ENCODE results near the gene SLC24A2.
"Not testable (repeated sequence)": the region's sequence is repeated elsewhere in the genome, so short reads cannot be mapped to it uniquely, and the experiment has no call there.

The SLC24A2 gene

GRCh38 chr9:19788614-19789271, at the start of gene SLC24A2:
SLC24A2 (minus strand) TSS chr9:19789037.
- Histone ChIP-seq H3K4me3 (ENCODE audit: low read depth in 1 of 5, low read length in 5 of 5) (peak within 1 kb of the TSS in 3 of 5 donors; percentile 4 to 17 (median 10)), H3K36me3 (ENCODE audit: control insufficient read depth in 5 of 5, insufficient read depth in 5 of 5, low read length in 5 of 5) (no peaks in the 10 kb centered on the region), H3K9ac (ENCODE audit: low read length in 5 of 5) (no peak within 1 kb of the TSS), H3K27me3 (ENCODE audit: control insufficient read depth in 5 of 5, insufficient read depth in 4 of 5, low read length in 5 of 5) (peaks cover 3 to 20% (median 13%) of the 10 kb centered on the region in 5 donors), H3K9me3 (ENCODE audit: control insufficient read depth in 5 of 5, low read length in 5 of 5) (peaks cover 0 to 5% (median 0%) of the 10 kb centered on the region in 5 donors), H3K27ac (ENCODE audit: low read depth, low read length) (no peak within 1 kb of the TSS), H3K4me1 (ENCODE audit: control insufficient read depth in 5 of 5, insufficient read depth in 5 of 5, low read length in 5 of 5) (peaks cover 0 to 13% (median 5%) of the 10 kb centered on the region in 5 donors)

DNA sequence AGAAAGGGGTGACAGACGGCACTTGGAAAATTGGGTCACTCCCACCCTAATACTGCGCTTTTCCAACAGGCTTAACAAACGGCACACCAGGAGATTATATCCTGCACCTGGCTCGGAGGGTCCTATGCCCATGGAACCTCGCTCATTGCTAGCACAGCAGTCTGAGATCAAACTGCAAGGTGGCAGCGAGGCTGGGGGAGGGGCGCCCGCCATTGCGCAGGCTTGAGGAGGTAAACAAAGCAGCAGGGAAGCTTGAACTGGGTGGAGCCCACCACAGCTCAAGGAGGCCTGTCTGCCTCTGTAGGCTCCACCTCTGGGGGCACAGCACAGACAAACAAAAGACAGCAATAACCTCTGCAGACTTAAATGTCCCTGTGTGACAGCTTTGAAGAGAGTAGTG, 44.5 kb upstream of the SLC24A2 start:
- H3K4me3 ChIP-seq (ENCODE audit: low read depth in 1 of 5, low read length in 5 of 5); H3K4me1 ChIP-seq (ENCODE audit: control insufficient read depth in 5 of 5, insufficient read depth in 5 of 5, low read length in 5 of 5); H3K9me3 ChIP-seq (ENCODE audit: control insufficient read depth in 5 of 5, low read length in 5 of 5); H3K9ac ChIP-seq (ENCODE audit: low read length in 5 of 5); H3K36me3 ChIP-seq (ENCODE audit: control insufficient read depth in 5 of 5, insufficient read depth in 5 of 5, low read length in 5 of 5); H3K27ac ChIP-seq (ENCODE audit: low read depth, low read length); H3K27me3 ChIP-seq (ENCODE audit: control insufficient read depth in 5 of 5, insufficient read depth in 4 of 5, low read length in 5 of 5): not testable (repeated sequence)

GRCh38 chr9:19830796-19831195, 42.0 kb upstream of the SLC24A2 start:
- H3K27ac ChIP-seq (ENCODE audit: low read depth, low read length) = no peak overlapping the region
- H3K9ac ChIP-seq (ENCODE audit: low read length in 5 of 5) = no peak overlapping the region
- H3K36me3 ChIP-seq (ENCODE audit: control insufficient read depth in 5 of 5, insufficient read depth in 5 of 5, low read length in 5 of 5) = no peaks in the 10 kb centered on the region
- H3K4me1 ChIP-seq (ENCODE audit: control insufficient read depth in 5 of 5, insufficient read depth in 5 of 5, low read length in 5 of 5) = no peaks in the 10 kb centered on the region
- H3K4me3 ChIP-seq (ENCODE audit: low read depth in 1 of 5, low read length in 5 of 5) = no peak overlapping the region
- no peaks in the 10 kb centered on the region for H3K27me3 ChIP-seq (ENCODE audit: control insufficient read depth in 5 of 5, insufficient read depth in 4 of 5, low read length in 5 of 5)
- peaks cover 0 to 5% (median 2%) of the 10 kb centered on the region in 5 donors for H3K9me3 ChIP-seq (ENCODE audit: control insufficient read depth in 5 of 5, low read length in 5 of 5)

- no peaks in the 10 kb centered on the region for H3K27me3 ChIP-seq (ENCODE audit: control insufficient read depth in 5 of 5, insufficient read depth in 4 of 5, low read length in 5 of 5)
- H3K36me3 ChIP-seq (ENCODE audit: control insufficient read depth in 5 of 5, insufficient read depth in 5 of 5, low read length in 5 of 5) = no peaks in the 10 kb centered on the region
- H3K4me1 ChIP-seq (ENCODE audit: control insufficient read depth in 5 of 5, insufficient read depth in 5 of 5, low read length in 5 of 5) = no peaks in the 10 kb centered on the region
- H3K4me3 ChIP-seq (ENCODE audit: low read depth in 1 of 5, low read length in 5 of 5) = no peak overlapping the region
- H3K27ac ChIP-seq (ENCODE audit: low read depth, low read length) = no peak overlapping the region
- H3K9me3 ChIP-seq (ENCODE audit: control insufficient read depth in 5 of 5, low read length in 5 of 5) = peaks cover 0 to 5% (median 2%) of the 10 kb centered on the region in 5 donors
- H3K9ac ChIP-seq (ENCODE audit: low read length in 5 of 5) = no peak overlapping the region
Measured at GRCh38 chr9:19828576-19829109, 39.8 kb upstream of the SLC24A2 start.

DNA sequence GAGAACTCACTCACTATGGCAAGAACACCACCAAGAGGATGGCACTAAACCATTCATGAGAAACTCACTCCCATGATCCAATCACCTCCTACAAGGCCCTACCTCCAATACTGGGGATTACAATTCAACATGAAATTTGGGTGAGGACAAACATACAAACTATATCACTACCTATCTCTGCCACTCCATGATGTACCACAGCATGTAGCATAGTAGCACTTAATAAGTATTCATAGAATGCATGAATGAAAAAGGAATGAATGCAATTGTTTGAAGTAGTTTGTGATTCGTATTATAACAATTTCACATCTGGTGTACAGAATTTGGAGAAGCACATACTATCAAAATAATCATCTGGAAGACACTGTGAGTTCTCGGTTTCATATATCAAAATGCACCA, 27.9 kb upstream of the SLC24A2 start:
- Histone ChIP-seq H3K9me3 (ENCODE audit: control insufficient read depth in 5 of 5, low read length in 5 of 5) (peaks cover 0 to 31% (median 10%) of the 10 kb centered on the region in 5 donors), H3K36me3 (ENCODE audit: control insufficient read depth in 5 of 5, insufficient read depth in 5 of 5, low read length in 5 of 5) (no peaks in the 10 kb centered on the region), H3K9ac (ENCODE audit: low read length in 5 of 5) (no peak overlapping the region), H3K27ac (ENCODE audit: low read depth, low read length) (no peak overlapping the region), H3K4me1 (ENCODE audit: control insufficient read depth in 5 of 5, insufficient read depth in 5 of 5, low read length in 5 of 5) (no peaks in the 10 kb centered on the region), H3K27me3 (ENCODE audit: control insufficient read depth in 5 of 5, insufficient read depth in 4 of 5, low read length in 5 of 5) (no peaks in the 10 kb centered on the region), H3K4me3 (ENCODE audit: low read depth in 1 of 5, low read length in 5 of 5) (no peak overlapping the region)

DNA sequence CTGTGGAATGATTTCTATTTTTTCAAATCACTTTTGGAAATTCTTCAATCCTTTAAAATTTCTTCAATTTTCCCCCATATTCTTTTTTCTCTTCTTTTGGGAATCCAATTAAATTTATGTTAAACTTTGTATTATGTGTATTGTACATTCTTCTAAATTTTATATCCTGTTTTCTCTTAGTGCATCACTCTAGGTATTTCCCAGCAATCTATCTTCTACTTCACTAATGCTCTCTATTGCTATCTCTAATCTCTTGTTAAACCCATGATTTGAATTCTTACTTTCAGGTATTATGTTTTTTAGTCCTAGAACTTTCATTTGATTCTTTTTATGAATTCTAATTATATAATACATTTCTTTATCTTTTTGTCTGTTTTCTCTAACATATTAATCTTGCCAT, 23.4 kb upstream of the SLC24A2 start:
- Histone ChIP-seq H3K27me3 (ENCODE audit: control insufficient read depth in 5 of 5, insufficient read depth in 4 of 5, low read length in 5 of 5) (no peaks in the 10 kb centered on the region), H3K36me3 (ENCODE audit: control insufficient read depth in 5 of 5, insufficient read depth in 5 of 5, low read length in 5 of 5) (no peaks in the 10 kb centered on the region), H3K4me1 (ENCODE audit: control insufficient read depth in 5 of 5, insufficient read depth in 5 of 5, low read length in 5 of 5) (no peaks in the 10 kb centered on the region), H3K4me3 (ENCODE audit: low read depth in 1 of 5, low read length in 5 of 5) (no peak overlapping the region), H3K9me3 (ENCODE audit: control insufficient read depth in 5 of 5, low read length in 5 of 5) (peaks cover 0 to 26% (median 7%) of the 10 kb centered on the region in 5 donors), H3K27ac (ENCODE audit: low read depth, low read length) (no peak overlapping the region), H3K9ac (ENCODE audit: low read length in 5 of 5) (no peak overlapping the region)

DNA sequence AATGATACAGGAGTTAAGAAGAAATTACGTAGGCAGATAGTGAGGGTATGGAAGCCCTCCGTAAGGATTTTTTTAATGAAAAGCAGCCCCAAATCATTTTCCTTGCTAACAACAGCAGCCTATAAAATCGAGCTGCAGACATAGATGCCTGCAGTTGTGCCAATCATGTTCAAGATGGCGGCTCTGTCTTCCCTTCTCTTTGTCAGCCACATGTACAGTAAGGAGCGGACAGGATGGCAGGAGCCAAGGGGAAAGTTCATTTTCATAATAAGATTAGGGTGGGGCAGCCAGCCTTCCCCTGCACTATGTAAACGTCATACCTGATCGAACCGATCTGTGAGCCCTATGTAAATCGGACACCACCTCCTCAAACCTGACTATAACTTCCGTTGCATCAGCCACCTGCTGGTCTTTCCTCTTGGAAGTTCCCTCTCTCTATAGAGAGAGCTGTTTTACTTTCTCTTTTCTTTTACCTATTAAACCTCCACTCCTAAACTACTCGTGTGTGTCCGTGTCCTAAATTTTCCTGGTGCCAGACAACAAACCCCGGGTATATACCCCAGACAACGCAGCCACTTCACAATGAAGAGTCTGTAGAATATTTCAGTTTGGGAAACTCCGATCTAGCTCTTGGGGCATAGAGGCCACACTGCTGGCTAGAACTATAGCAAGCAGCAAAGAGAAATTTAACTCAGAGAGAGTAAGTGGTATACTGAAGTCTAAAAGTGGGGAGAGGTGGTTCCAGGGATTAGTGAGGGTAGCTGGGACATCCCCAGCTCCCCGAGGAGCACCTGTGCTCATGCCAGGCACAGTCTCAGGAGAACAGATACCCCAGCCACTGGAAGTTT, 20.8 kb upstream of the SLC24A2 start:
- Histone ChIP-seq H3K4me1 (ENCODE audit: control insufficient read depth in 5 of 5, insufficient read depth in 5 of 5, low read length in 5 of 5) (no peaks in the 10 kb centered on the region), H3K27me3 (ENCODE audit: control insufficient read depth in 5 of 5, insufficient read depth in 4 of 5, low read length in 5 of 5) (no peaks in the 10 kb centered on the region), H3K9ac (ENCODE audit: low read length in 5 of 5) (no peak overlapping the region), H3K4me3 (ENCODE audit: low read depth in 1 of 5, low read length in 5 of 5) (no peak overlapping the region), H3K36me3 (ENCODE audit: control insufficient read depth in 5 of 5, insufficient read depth in 5 of 5, low read length in 5 of 5) (no peaks in the 10 kb centered on the region), H3K9me3 (ENCODE audit: control insufficient read depth in 5 of 5, low read length in 5 of 5) (peaks cover 0 to 14% (median 0%) of the 10 kb centered on the region in 5 donors), H3K27ac (ENCODE audit: low read depth, low read length) (no peak overlapping the region)

- H3K27ac ChIP-seq (ENCODE audit: low read depth, low read length) = no peak overlapping the region
- H3K27me3 ChIP-seq (ENCODE audit: control insufficient read depth in 5 of 5, insufficient read depth in 4 of 5, low read length in 5 of 5) = no peaks in the 10 kb centered on the region
- no peak overlapping the region for H3K9ac ChIP-seq (ENCODE audit: low read length in 5 of 5)
- H3K4me1 ChIP-seq (ENCODE audit: control insufficient read depth in 5 of 5, insufficient read depth in 5 of 5, low read length in 5 of 5) = no peaks in the 10 kb centered on the region
- H3K9me3 ChIP-seq (ENCODE audit: control insufficient read depth in 5 of 5, low read length in 5 of 5) = peaks cover 0 to 5% (median 0%) of the 10 kb centered on the region in 5 donors
- H3K4me3 ChIP-seq (ENCODE audit: low read depth in 1 of 5, low read length in 5 of 5) = no peak overlapping the region
- H3K36me3 ChIP-seq (ENCODE audit: control insufficient read depth in 5 of 5, insufficient read depth in 5 of 5, low read length in 5 of 5) = no peaks in the 10 kb centered on the region
Measured at GRCh38 chr9:19807182-19807892, 18.5 kb upstream of the SLC24A2 start.

DNA sequence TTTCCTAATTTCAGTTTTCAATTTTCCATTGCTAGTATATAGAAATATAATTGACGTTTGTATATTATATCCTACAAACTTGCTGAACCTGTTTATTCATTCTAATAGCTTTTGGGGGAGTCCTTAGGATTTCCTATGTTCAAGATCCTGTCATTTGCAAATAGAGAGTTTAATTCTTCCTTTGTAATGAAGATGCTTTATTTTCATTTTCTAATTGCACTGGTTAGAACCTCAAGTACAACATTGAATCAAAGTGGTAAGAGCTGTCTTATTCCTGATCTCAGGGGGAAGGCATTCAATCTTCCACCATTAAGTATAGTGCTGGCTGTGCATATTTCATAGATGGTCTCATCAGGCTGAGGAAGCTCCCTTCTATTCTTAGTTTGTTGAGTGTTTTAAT, 15.6 kb upstream of the SLC24A2 start:
- Histone ChIP-seq H3K9ac (ENCODE audit: low read length in 5 of 5) (no peak overlapping the region), H3K4me3 (ENCODE audit: low read depth in 1 of 5, low read length in 5 of 5) (no peak overlapping the region), H3K36me3 (ENCODE audit: control insufficient read depth in 5 of 5, insufficient read depth in 5 of 5, low read length in 5 of 5) (no peaks in the 10 kb centered on the region), H3K4me1 (ENCODE audit: control insufficient read depth in 5 of 5, insufficient read depth in 5 of 5, low read length in 5 of 5) (no peaks in the 10 kb centered on the region), H3K27me3 (ENCODE audit: control insufficient read depth in 5 of 5, insufficient read depth in 4 of 5, low read length in 5 of 5) (no peaks in the 10 kb centered on the region), H3K9me3 (ENCODE audit: control insufficient read depth in 5 of 5, low read length in 5 of 5) (no peaks in the 10 kb centered on the region), H3K27ac (ENCODE audit: low read depth, low read length) (no peak overlapping the region)

Data from subcutaneous abdominal adipose tissue (tissue), 5 donors.